Neural cell (in vitro differentiated cells): ENCODE data around the gene CEACAM7.

Experiments used
- EZH2 ChIP-seq: fragments of 200-600, 300-800 bp; shearing (Covaris generic), sonication (generic); IDR thresholded peaks from 2 replicates; pipeline ENCODE4 v1.6.1; 2014; ENCODE audit warnings: antibody characterized with exemption, low read length, borderline replicate concordance, mild to moderate bottlenecking; ENCODE audit not compliant: insufficient read depth, poor library complexity, severe bottlenecking
- POLR2AphosphoS5 ChIP-seq: IDR thresholded peaks from 2 replicates; pipeline ENCODE4 v1.6.1; 2012
- RAD21 ChIP-seq: fragments of 450-650 bp; conservative IDR thresholded peaks from 2 replicates; pipeline ENCODE4 v1.6.1; 2014; ENCODE audit warnings: antibody characterized with exemption, mild to moderate bottlenecking, moderate library complexity
- TAF1 ChIP-seq: IDR thresholded peaks from 2 replicates; pipeline ENCODE4 v1.6.1; 2012; ENCODE audit warnings: low read depth
- TF ChIP-seq, protein P1 (sequence below): fragments of 450-650 bp; IDR thresholded peaks from 2 replicates; pipeline ENCODE4 v1.5.1; 2014; ENCODE audit warnings: antibody characterized with exemption, mild to moderate bottlenecking, moderate library complexity; ENCODE audit not compliant: poor library complexity, severe bottlenecking
- TF ChIP-seq, protein P2 (sequence below): IDR thresholded peaks from 2 replicates; pipeline ENCODE4 v1.6.1; 2012; ENCODE audit warnings: borderline replicate concordance

DNA sequence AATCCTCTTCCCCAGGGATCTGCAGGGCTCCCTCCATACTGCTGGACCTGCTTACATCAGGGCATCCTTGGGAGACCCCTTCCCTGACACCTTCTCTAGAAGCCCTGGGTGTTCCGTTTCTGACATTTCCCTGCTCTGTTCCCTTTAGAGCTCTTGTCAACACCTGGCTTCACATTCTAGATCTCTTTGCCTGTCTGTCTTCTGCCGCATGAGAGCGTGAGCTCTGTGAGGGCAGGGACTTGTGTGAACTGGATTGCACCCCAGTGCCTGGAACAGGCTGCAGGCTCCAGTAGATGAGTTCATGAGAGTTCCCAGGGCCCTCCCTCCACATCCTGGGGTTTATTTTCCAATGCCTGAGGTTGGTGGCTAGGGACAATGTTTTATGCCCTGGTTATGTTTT, 651 bp downstream of the CEACAM7 start:
- TF ChIP-seq, protein P1, sequence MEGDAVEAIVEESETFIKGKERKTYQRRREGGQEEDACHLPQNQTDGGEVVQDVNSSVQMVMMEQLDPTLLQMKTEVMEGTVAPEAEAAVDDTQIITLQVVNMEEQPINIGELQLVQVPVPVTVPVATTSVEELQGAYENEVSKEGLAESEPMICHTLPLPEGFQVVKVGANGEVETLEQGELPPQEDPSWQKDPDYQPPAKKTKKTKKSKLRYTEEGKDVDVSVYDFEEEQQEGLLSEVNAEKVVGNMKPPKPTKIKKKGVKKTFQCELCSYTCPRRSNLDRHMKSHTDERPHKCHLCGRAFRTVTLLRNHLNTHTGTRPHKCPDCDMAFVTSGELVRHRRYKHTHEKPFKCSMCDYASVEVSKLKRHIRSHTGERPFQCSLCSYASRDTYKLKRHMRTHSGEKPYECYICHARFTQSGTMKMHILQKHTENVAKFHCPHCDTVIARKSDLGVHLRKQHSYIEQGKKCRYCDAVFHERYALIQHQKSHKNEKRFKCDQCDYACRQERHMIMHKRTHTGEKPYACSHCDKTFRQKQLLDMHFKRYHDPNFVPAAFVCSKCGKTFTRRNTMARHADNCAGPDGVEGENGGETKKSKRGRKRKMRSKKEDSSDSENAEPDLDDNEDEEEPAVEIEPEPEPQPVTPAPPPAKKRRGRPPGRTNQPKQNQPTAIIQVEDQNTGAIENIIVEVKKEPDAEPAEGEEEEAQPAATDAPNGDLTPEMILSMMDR, result no peak
- TF ChIP-seq, protein P2, sequence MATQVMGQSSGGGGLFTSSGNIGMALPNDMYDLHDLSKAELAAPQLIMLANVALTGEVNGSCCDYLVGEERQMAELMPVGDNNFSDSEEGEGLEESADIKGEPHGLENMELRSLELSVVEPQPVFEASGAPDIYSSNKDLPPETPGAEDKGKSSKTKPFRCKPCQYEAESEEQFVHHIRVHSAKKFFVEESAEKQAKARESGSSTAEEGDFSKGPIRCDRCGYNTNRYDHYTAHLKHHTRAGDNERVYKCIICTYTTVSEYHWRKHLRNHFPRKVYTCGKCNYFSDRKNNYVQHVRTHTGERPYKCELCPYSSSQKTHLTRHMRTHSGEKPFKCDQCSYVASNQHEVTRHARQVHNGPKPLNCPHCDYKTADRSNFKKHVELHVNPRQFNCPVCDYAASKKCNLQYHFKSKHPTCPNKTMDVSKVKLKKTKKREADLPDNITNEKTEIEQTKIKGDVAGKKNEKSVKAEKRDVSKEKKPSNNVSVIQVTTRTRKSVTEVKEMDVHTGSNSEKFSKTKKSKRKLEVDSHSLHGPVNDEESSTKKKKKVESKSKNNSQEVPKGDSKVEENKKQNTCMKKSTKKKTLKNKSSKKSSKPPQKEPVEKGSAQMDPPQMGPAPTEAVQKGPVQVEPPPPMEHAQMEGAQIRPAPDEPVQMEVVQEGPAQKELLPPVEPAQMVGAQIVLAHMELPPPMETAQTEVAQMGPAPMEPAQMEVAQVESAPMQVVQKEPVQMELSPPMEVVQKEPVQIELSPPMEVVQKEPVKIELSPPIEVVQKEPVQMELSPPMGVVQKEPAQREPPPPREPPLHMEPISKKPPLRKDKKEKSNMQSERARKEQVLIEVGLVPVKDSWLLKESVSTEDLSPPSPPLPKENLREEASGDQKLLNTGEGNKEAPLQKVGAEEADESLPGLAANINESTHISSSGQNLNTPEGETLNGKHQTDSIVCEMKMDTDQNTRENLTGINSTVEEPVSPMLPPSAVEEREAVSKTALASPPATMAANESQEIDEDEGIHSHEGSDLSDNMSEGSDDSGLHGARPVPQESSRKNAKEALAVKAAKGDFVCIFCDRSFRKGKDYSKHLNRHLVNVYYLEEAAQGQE, result no peak
- no peak for TF ChIP-seq RAD21
- no peak for TF ChIP-seq EZH2
- TF ChIP-seq POLR2AphosphoS5, result no peak
- no peak for TF ChIP-seq TAF1
